Measurements from ENCODE around the gene PTCSC3.
A peak's percentile ranks its signal among the peaks of the same experiment; 100 is the strongest.

The PTCSC3 gene

DNA sequence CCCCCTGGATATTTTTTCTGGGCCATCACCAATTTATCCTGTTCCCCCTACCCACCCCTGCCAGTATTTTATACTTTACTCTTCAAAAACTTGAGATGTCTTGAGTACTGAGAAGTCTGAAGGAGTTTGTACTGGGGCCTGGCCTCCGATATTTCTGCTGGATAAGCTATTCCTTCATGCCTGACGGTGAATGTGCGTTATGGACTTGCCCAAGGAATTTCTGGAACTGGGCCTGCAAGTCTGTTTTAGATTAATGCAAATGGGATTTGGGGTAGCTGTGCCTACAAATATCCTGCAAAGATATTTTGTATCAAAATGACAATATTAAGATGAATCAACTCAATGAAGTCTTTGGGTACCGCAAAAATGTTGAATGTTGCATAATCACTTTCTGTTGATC is at the start of gene PTCSC3:
TSS of gene PTCSC3 (minus strand) at position 199 of the 400 bp plus-strand sequence.
- DNase-seq (ENCODE audit: low spot score), result no peak

- no peak for DNase-seq (ENCODE audit: low spot score)
Measured at GRCh38 chr14:36226164-36226563, 49.6 kb upstream of the PTCSC3 start.

GRCh38 chr14:36224176-36224575 is 47.7 kb upstream of the PTCSC3 start:
- DNase-seq (ENCODE audit: low spot score), result peak; percentile 49

DNA sequence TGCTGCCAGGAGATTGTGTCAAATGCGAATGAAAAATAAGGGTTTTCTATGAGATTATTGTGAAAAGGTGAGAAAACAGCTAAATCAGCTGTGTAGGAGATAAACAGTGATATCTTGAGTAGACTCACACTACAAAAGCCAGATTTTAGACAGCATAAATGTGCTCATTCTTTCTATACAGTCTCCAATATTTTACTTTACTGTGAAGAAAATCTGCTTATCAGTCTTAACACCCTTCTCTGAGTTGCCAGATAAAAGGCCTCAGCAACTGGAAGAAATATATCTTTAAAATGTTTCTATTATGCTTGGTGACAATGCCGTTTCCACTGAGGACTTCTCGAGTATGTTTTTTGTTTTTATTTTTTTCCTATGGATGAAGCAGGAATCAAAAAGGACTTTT is 47.0 kb upstream of the PTCSC3 start:
- DNase-seq (ENCODE audit: low spot score), result no peak

DNA sequence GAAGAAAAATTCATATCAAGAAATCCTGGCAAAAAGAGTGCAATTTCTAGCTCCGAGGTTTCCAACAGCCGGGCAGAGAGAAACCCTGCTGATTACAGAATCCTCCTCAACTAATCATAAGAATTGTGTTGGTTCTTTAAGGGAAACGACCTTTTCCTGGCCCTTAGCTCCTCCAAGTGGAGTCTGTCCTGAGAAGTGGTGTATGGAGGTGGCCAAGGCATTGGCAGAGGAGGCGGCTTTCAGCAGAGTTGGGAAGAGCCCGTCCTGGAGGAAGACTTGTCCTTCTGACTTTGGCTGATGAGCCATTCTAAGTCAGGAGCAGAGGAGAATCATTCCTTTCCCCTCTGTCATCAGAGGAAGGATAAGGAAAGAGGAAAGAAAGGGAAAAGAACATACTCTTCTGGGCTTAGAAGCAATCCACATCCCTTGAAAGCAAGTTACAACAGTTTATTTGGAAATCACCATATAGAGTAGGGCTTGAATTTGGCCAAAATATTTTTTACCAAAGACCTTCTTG is 46.5 kb upstream of the PTCSC3 start:
- no peak for DNase-seq (ENCODE audit: low spot score)

GRCh38 chr14:36222337-36222736 is 45.8 kb upstream of the PTCSC3 start:
- no peak for DNase-seq (ENCODE audit: low spot score)

GRCh38 chr14:36221112-36221511 is 44.6 kb upstream of the PTCSC3 start:
- DNase-seq (ENCODE audit: low spot score), result no peak

- peak; percentile 51 for DNase-seq (ENCODE audit: low spot score)
Measured at GRCh38 chr14:36217732-36218131, 41.2 kb upstream of the PTCSC3 start.

DNA sequence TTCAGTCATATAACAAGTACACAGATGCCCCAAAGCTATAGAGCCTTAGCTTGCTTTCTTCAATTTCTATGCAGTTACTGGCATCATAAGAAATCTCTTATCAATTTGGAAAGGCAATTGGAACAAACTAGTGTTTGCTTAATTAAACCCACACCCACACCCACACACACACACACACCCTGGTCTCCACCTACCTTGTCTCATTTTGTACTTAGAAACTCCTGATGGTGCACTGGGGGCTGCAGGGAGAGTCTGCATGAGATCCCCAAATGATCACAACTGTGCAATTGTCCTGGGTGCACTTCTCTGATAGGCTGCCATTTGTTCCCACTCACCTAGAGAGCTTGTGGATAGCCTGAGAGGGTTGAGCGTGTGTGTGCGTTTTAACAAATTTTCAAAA is 40.5 kb upstream of the PTCSC3 start:
- DNase-seq (ENCODE audit: low spot score), result no peak

GRCh38 chr14:36215217-36215598 is 38.7 kb upstream of the PTCSC3 start:
- DNase-seq (ENCODE audit: low spot score), result peak; percentile 26

DNA sequence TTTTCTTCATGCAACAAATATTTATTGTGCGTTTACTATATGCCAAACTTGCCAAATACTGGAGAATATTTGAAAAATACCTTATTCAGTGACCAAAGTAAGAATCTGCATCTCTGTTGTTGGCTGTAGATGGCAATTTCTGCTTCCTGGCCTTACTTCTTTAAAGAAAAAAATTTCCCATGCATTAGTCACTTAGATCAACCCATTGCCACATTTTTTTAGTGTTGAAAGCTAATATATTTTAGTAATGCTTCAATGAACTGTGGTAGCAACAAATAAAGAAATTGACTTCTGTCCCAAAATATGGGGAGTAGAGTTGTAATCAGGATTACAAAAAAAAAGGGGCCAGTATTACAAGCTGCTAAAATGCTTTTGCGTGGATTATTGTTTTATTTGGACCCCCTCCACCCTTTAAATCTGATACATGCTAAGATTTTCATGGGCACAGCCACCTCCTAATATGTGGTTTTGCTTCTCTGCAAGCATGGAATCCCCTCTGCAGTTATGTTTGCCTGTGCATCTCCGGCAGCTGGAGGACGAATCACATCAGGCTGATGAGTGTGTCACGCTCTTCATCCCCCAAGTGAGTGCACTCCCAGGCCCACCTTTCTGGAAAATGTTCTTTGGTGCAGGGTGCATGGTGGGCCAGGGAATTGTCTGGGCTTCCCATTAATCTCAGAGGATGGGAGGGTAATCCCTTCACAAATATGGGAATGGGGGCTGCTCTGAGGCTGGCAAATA is 38.1 kb upstream of the PTCSC3 start:
- DNase-seq (ENCODE audit: low spot score), result no peak

GRCh38 chr14:36212987-36213386 is 36.5 kb upstream of the PTCSC3 start:
- no peak for DNase-seq (ENCODE audit: low spot score)

GRCh38 chr14:36212577-36212976 is 36.1 kb upstream of the PTCSC3 start:
- DNase-seq (ENCODE audit: low spot score), result no peak

DNA sequence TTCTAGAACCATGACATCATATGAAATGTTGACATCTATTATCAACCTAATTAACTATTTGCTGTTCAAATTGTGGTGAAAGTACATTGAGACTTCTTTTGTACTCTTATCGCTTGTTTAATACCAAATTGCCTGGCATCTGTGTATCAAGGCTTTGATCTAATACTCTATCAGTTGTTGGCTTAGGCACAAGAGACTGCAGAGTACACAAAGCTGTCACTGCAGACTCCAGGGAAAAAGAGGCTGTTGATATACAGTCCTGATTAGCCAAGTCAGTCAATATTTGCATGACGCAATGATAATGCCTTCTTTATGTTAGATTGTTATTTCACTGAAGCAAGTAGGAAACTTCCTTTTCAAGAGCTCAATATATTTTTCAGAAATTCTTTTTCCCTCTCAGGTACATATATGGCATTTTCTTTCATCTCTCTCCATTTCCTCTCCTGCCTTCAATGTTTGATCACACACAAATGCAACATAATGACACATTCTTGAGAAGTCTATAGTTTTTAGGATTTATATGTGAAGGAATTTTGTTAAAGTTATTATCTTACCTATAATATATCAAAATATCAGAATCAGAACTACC is 32.3 kb upstream of the PTCSC3 start:
- DNase-seq (ENCODE audit: low spot score), result peak; percentile 4

GRCh38 chr14:36207500-36207899 is 31.0 kb upstream of the PTCSC3 start:
- peak; percentile 40 for DNase-seq (ENCODE audit: low spot score)

DNA sequence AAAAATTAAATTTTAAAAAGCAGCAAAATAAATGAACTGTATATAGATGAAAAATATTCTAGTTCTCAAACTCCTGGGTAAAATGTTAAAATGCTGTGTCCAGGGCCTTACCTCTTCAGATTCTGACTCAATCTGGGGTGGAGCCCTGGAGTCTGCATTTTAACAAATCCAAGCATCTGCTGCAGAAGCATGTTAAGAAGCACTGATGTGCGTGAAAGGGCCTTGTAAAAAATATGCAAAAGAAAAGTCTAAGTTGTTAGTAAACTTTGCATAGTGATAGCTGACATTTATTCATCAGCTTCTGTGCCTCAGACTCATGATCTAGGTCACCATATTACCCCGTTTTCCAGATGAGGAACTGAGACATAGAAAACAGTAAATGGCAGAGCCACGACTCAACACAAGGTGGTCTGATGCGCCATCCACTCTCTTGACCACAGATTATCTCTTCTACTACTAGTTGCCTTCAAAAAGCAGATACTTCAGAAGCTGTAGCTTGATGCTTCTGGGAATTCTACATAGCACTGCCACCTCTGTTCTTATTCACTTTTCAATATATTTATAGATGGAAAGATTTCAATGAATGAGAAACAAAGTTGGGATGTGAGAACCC is 28.0 kb upstream of the PTCSC3 start:
- no peak for DNase-seq (ENCODE audit: low spot score)

DNA sequence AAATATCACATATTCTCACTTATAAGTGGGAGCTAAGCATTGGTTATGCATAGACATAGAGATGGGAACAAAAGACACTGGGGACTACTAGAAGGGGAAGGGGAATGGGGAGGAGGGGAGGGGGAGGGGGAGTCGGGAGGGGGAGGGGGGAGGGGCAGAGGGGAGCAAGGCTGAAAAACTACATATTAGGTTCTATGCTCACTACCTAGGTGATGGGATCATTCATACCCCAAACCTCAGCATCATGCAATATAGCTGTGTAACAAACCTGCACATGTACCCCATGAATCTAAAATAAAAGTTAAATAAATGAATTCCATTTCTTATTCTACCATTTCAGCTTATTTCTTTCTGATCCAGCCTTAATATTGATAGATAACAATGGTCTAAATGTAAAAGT is 21.9 kb upstream of the PTCSC3 start:
- no peak for DNase-seq (ENCODE audit: low spot score)

DNA sequence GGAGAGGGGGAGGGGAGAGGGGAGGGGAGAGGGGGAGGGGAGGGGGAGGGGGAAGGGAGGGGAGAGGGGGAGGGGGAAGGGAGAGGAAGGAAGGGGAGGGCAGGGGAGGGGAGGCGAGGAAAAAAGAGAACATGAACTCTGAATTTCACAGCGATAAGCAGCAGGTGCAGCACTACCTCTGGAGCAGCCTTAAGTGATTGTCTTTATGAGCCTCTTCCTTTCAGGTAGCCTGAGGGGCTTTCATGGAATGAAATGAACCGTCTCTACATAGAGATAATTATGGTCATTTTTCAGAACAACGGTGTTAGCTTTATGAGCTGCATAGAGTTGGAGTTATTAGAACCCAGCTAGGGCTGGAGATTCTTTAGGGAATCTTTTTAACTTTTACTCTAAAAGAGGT is 18.1 kb upstream of the PTCSC3 start:
- no peak for DNase-seq (ENCODE audit: low spot score)

- DNase-seq (ENCODE audit: low spot score), result no peak
Measured at GRCh38 chr14:36192530-36192929, 16.0 kb upstream of the PTCSC3 start.

- no peak for DNase-seq (ENCODE audit: low spot score)
Measured at GRCh38 chr14:36183402-36183801, 6.9 kb upstream of the PTCSC3 start.

DNA sequence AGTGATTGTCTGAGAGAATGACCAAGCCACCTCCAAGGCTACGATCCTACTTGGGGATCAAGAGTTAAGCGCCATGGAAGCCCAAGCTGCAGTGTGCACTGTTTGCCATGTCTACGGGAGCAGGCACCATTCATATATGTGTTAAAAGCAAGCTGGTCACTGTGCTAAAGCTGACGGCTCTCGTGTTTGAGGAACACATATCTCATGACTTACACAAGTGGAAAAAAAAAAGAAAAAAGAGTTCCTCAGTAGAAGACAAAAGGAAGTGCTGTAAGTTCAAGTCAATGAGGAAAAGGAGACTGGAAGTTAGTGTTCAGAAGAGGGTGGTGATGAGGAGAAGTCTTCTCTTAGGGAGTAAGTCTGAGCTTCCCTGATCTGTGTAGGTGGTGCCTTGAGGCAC is 4.9 kb upstream of the PTCSC3 start:
- DNase-seq (ENCODE audit: low spot score), result no peak

- no peak for DNase-seq (ENCODE audit: low spot score)
Measured at GRCh38 chr14:36177489-36177888, 967 bp upstream of the PTCSC3 start.

DNA sequence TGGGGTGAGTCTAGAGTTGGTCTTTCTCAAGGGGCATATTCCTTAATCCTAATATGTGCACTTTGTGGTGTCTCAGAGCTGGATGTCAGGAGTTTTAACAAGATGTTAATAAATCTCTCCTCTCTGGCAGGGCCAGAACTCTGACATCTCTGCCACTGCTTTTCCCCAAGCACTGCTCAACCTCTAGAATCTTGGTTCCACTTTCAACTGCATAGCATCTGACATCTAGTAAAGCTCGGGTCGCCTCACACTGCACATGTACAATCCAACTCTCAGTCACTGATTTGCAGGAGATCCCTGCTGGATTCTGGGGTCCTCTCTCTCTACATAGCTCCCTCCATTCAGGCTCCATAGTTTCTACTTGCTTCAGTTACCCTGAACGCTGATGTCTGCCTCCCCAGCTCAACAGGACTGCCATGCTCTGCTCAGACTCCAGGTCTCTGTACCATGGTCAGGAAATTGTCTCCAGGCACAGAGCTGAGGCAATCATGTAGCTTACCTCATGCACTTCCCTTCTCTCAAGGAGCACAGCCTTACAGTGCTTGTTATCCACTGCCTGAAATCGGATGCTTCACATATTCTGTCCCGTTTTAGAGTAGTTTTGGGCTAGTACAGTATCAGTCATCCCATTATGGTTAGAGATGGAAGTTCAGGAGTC is 1.6 kb downstream of the PTCSC3 start:
- DNase-seq (ENCODE audit: low spot score), result no peak
